Activated CD4-positive, alpha-beta T cell treated with anti-CD3 and anti-CD28 coated beads for 24 hours (primary cell): ENCODE data around the gene ZDHHC11.
A peak's percentile ranks its signal among the peaks of the same experiment; 100 is the strongest.

Source experiments
- DNase-seq, 2 donors: peaks; one replicate each; pipeline ENCODE4 v3.0.0-alpha.2; 2020; ENCODE audit warnings: low read depth in 2 of 2

Gene ZDHHC11

GRCh38 chr5:850511-851006 lies at the start of gene ZDHHC11:
Gene ZDHHC11, minus strand, starts transcription at chr5:850986. Its CDS starts 384 bp downstream, at chr5:850602.
- DNase-seq: no peak

GRCh38 chr5:893711-894110 lies 42.9 kb upstream of the ZDHHC11 start:
- DNase-seq: no peak

GRCh38 chr5:893137-893506 lies 42.3 kb upstream of the ZDHHC11 start:
- DNase-seq: no peak

GRCh38 chr5:892394-893136 lies 41.8 kb upstream of the ZDHHC11 start, which contains the start of the genes BRD9 and TRIP13:
Gene BRD9, minus strand, starts transcription at chr5:892801. Its CDS starts 144 bp downstream, at chr5:892657.
Gene TRIP13, plus strand, starts transcription at chr5:892884. Its CDS starts 115 bp downstream, at chr5:892999.
- peak; percentile 72 to 75 for DNase-seq

- DNase-seq: no peak
Observed at GRCh38 chr5:891837-892393, 41.1 kb upstream of the ZDHHC11 start.

- no peak for DNase-seq
Observed at GRCh38 chr5:891117-891836, 40.5 kb upstream of the ZDHHC11 start.

- DNase-seq: no peak
Observed at GRCh38 chr5:889075-889710, 38.4 kb upstream of the ZDHHC11 start.

GRCh38 chr5:888638-889035 lies 37.9 kb upstream of the ZDHHC11 start:
- DNase-seq: no peak

GRCh38 chr5:887947-888637 lies 37.3 kb upstream of the ZDHHC11 start:
- no peak for DNase-seq

GRCh38 chr5:886716-887325 lies 36.0 kb upstream of the ZDHHC11 start:
- DNase-seq: no peak

GRCh38 chr5:886036-886435 lies 35.2 kb upstream of the ZDHHC11 start:
- no peak for DNase-seq

- no peak for DNase-seq
Observed at GRCh38 chr5:885529-885928, 34.7 kb upstream of the ZDHHC11 start.

GRCh38 chr5:885127-885442 lies 34.3 kb upstream of the ZDHHC11 start:
- no peak for DNase-seq

GRCh38 chr5:884345-885126 lies 33.8 kb upstream of the ZDHHC11 start:
- DNase-seq: no peak

- no peak for DNase-seq
Observed at GRCh38 chr5:883475-884181, 32.8 kb upstream of the ZDHHC11 start.

- no peak for DNase-seq
Observed at GRCh38 chr5:882253-883183, 31.7 kb upstream of the ZDHHC11 start.

GRCh38 chr5:881551-881935 lies 30.8 kb upstream of the ZDHHC11 start:
- DNase-seq: no peak

- DNase-seq: no peak
Observed at GRCh38 chr5:880816-881550, 30.2 kb upstream of the ZDHHC11 start.
